Smooth muscle cell of the umbilical artery (primary cell): ENCODE data around the gene PELI3. TPM values are rescaled to one million over a fixed set of nuclear protein-coding genes. Genes with fewer than 3 reads are reported as not detected.

Source experiments
- total RNA-seq: library from RNA; depleted of rRNA; stranded (reverse); fragments of >200 nt; gene quantifications from 2 replicates; pipeline ENCODE4 v1.2.3, GENCODE V29; 2014

The PELI3 gene
- total RNA-seq: 8.6 and 13.4 TPM in 2 replicates

GRCh38 chr11:66466225-66467033 is at the start of gene PELI3:
Gene PELI3, plus strand, starts transcription at chr11:66466905. Its CDS starts 1,224 bp downstream, at chr11:66468129.

GRCh38 chr11:66420671-66421476 is 45.8 kb upstream of the PELI3 start, which contains the start of gene NPAS4:
Gene NPAS4, plus strand, starts transcription at chr11:66421035. Its CDS starts 145 bp downstream, at chr11:66421180.

GRCh38 chr11:66438504-66439466 is 27.9 kb upstream of the PELI3 start, which contains the start of gene MRPL11:
Gene MRPL11, minus strand, starts transcription at chr11:66438848. Its CDS starts 94 bp downstream, at chr11:66438754.

GRCh38 chr11:66480117-66480938 is 13.6 kb downstream of the PELI3 start, which contains the start of gene DPP3:
Gene DPP3, plus strand, starts transcription at chr11:66480434. Its CDS starts 1,767 bp downstream, at chr11:66482201.

GRCh38 chr11:66510271-66510989 is 43.7 kb downstream of the PELI3 start, which contains the start of gene BBS1:
Gene BBS1, plus strand, starts transcription at chr11:66510635. Its CDS starts 25 bp downstream, at chr11:66510660.

Other genes with a start within 250 kb of the PELI3 start
- gene KLC2, start 209.2 kb upstream of the PELI3 start, total RNA-seq: 24.3 and 41.8 TPM in 2 replicates
- gene RAB1B, start 198.3 kb upstream of the PELI3 start, total RNA-seq: 60.3 and 122 TPM in 2 replicates
- gene CNIH2, start 188.7 kb upstream of the PELI3 start, total RNA-seq: 0.37 TPM in 1 of 2 replicates, not detected in the other
- gene YIF1A, start 177.8 kb upstream of the PELI3 start, total RNA-seq: 152 and 209 TPM in 2 replicates
- under 0.01 and 0.42 TPM in 2 replicates for gene TMEM151A, start 175.0 kb upstream of the PELI3 start, total RNA-seq
- 52.9 and 81.7 TPM in 2 replicates for gene CD248, start 149.9 kb upstream of the PELI3 start, total RNA-seq
- gene RIN1, start 130.5 kb upstream of the PELI3 start, total RNA-seq: 8.3 and 19.2 TPM in 2 replicates
- gene BRMS1, start 121.8 kb upstream of the PELI3 start, total RNA-seq: 35.9 and 38.6 TPM in 2 replicates
- 44.0 and 95.6 TPM in 2 replicates for gene B4GAT1, start 119.3 kb upstream of the PELI3 start, total RNA-seq
- gene SLC29A2, start 95.1 kb upstream of the PELI3 start, total RNA-seq: 0.30 and 0.97 TPM in 2 replicates
- gene NPAS4, start 45.9 kb upstream of the PELI3 start, total RNA-seq: not detected in 2 replicates
- 24.6 and 34.3 TPM in 2 replicates for gene MRPL11, start 28.1 kb upstream of the PELI3 start, total RNA-seq
- 43.1 and 63.9 TPM in 2 replicates for gene DPP3, start 13.5 kb downstream of the PELI3 start, total RNA-seq
- gene BBS1, start 43.7 kb downstream of the PELI3 start, total RNA-seq: 34.4 and 38.2 TPM in 2 replicates
- gene ZDHHC24, start 79.1 kb downstream of the PELI3 start, total RNA-seq: 15.7 and 16.1 TPM in 2 replicates
- under 0.01 and 0.09 TPM in 2 replicates for gene ACTN3, start 80.0 kb downstream of the PELI3 start, total RNA-seq
- 13.8 and 27.0 TPM in 2 replicates for gene CTSF, start 101.7 kb downstream of the PELI3 start, total RNA-seq
- 0.32 and 0.89 TPM in 2 replicates for gene CCDC87, start 126.2 kb downstream of the PELI3 start, total RNA-seq
- gene CCS, start 126.3 kb downstream of the PELI3 start, total RNA-seq: 30.9 and 41.6 TPM in 2 replicates
- 25.2 and 43.8 TPM in 2 replicates for gene RBM14, start 149.7 kb downstream of the PELI3 start, total RNA-seq
- gene RBM4, start 171.8 kb downstream of the PELI3 start, total RNA-seq: 92.7 and 93.8 TPM in 2 replicates
- gene RBM4B, start 211.0 kb downstream of the PELI3 start, total RNA-seq: 26.4 and 33.6 TPM in 2 replicates